OCI-LY1 (cell line): ENCODE data around the gene PRKCA.

Source experiments
- CTCF ChIP-seq: fragments of 200-600 bp; sonication (generic), shearing (Covaris generic); IDR thresholded peaks from 2 replicates; pipeline ENCODE4 v1.5.1; 2017; ENCODE audit warnings: mild to moderate bottlenecking, antibody characterized with exemption, low read length, moderate library complexity, mixed read lengths
- EZH2 ChIP-seq: fragments of 200-600 bp; sonication (generic), shearing (Covaris generic); IDR thresholded peaks from 2 replicates; pipeline ENCODE4 v1.8.0; 2017; ENCODE audit warnings: borderline replicate concordance, mixed run types, mild to moderate bottlenecking, antibody characterized with exemption, low read length, moderate library complexity, mixed read lengths

- TF ChIP-seq EZH2 (no peak), CTCF (no peak)
Observed at GRCh38 chr17:66283296-66283934, 19.0 kb upstream of the PRKCA start.
